ENCODE results near the gene RNF41. TPM values are rescaled to one million over a fixed set of nuclear protein-coding genes. Genes with fewer than 3 reads are reported as not detected.
"Not testable (repeated sequence)": the region's sequence is repeated elsewhere in the genome, so short reads cannot be mapped to it uniquely, and the experiment has no call there.

RNF41 gene
- 90.4 and 121 TPM in 2 replicates for total RNA-seq
- polyA plus RNA-seq (2012) = 87.8 TPM

DNA sequence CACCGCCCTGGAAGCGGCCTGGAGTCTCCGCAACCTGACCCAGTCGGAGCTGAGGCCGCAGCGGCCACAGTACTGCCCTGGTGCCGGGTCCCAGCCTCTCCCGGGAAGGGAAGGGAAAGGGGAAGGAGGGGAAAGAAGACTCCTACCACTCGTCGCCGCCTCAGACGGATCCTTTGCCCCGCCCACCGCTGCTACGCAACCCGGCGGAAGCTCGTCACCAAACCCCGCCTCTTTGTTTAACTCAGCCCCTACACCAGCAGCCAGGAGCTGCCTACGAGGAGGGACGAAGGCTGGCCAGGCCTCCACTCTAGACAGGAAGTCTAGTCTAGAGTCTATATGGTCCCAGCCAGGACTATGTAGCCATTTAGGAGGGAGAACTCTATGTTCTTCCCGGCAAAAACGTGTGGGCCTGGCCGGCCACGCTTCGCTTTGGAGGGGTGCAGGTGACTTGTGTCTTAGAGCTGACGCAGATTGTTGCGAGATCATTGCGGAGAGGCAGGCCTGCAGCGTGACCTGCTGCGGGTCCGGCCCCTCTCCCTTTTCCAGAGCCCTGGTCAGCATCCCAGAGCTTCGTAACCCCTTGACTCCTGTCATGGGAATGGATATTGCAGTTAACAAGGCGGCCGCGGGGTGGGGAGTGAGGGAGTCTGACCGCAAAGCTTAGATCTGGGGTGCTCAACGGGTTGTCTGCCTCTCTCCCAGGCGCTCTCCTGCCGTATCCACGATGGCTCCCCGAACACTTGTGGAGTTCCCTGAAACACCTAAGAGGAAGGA lies at the start of gene RNF41:
RNF41 (minus strand) TSS at position 166 of the 774 bp plus-strand sequence. CDS start 7,875 bp downstream, outside the sequence.
- peak; percentile 97 for DNase-seq (ENCODE audit: low read depth)

DNA sequence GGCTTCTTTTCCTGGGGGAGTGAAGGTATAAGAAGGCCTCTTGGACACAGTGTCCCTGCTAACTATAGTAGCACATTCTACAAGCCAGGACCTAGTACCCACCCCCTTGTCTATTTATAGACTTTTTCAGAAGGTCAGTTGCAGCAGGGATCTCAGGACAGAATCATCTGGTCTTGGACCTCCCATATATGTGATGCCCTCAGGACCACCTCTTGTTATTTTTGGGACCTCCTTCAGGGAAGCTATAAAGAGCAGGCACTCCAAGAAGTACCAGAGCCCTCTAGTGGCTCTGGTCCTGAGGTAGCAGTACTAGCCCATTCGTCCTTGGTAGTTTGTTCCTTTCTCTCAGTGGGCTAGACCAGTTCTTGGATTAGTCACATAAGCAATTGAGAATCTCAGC lies 49.3 kb upstream of the RNF41 start:
- peak; percentile 68 for DNase-seq (ENCODE audit: low read depth)

DNA sequence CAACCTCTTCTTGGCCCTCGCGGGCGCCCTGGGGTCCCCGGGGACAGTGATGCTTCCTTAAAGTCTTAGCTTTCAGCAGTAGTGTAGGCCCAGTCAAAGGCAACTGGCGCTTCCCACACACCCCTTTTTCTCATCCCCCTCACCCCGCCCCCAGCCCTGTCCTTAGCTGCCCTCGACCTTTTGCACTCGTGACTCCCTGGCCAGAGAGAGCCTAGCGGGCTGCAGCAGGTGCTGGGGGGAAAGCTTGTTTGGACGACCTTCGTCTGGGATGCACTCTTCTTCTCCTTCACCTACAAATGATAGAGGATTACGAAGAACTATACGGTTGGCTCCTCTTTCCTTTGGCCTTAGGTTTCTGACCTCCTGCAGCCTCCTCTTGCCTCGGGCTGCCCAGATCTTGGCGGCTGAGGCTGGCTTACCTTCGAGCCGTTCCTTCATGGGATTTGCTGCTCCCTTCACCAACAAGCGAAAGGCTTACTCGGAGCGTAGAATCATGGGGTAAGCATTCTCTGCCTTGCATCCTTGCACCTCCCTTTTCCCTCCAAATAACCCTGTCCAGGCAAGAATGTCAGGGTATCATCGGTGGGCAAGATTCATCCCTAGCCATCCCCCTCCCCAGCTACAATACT lies 45.8 kb upstream of the RNF41 start:
- DNase-seq (ENCODE audit: low read depth) = peak; percentile 60

- DNase-seq (ENCODE audit: low read depth) = peak; percentile 93
Observed at GRCh38 chr12:56266693-56267442, 45.1 kb upstream of the RNF41 start, which contains the start of gene COQ10A. Gene COQ10A (plus strand): TSS chr12:56266942. CDS start chr12:56267119, 177 bp downstream.

- peak; percentile 32 for DNase-seq (ENCODE audit: low read depth)
Observed at GRCh38 chr12:56266068-56266692, 44.5 kb upstream of the RNF41 start.

GRCh38 chr12:56262955-56263354 lies 41.2 kb upstream of the RNF41 start:
- not testable (repeated sequence) for DNase-seq (ENCODE audit: low read depth)

DNA sequence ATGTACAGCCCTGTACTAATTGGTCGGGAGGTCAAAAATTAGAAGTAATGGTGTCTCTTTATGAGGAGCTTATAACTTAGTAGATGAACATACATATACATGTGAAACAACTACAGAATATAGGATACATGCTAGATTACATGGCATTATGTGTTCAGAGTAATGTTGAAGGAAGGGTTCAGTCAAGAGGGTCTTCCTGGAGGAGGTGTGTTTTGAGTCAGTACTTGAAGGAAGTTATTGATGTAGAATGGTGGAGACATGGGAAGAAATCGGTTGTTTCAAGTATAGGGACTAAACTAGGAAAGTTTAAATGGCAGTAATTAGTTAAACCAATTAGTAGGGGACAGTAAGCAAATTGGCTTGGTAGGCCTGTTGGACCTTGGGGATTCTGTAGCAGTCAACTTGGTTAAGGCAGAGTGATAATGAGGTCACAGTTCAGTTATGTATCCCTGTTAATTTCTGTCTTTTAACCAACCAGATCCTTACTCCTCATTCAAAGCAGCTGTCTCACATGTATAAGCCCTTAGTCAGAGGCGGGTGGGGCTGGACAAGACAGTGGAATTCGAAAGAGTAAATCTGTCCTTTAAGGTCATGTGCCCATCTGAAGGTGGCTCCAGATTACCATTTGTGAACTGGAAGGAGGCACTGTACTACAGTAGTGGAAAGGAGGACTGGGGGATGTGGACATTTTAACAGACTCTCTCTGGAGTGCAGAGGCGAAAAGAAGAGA lies 39.9 kb upstream of the RNF41 start:
- DNase-seq (ENCODE audit: low read depth) = peak; percentile 98

GRCh38 chr12:56260921-56261320 lies 39.2 kb upstream of the RNF41 start:
- DNase-seq (ENCODE audit: low read depth) = peak; percentile 59

- DNase-seq (ENCODE audit: low read depth) = no peak
Observed at GRCh38 chr12:56260380-56260779, 38.7 kb upstream of the RNF41 start.

DNA sequence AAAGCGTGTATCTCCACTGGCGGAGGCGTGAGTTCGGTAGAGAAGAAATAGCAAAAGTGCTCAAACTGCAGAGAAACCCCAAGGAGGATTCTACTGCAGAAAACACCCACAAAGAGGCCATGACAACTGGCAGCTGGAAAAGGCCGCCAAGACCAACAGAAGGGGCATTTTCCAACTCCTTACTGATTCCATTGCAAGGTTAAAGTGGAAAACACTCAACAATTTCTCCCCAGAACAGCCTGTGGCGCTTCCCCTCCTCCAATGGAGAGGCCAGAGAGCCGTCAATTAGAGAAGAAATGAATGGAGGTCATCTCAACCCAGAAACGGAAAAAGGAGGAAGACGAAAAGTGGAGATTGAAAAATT lies 37.1 kb upstream of the RNF41 start:
- no peak for DNase-seq (ENCODE audit: low read depth)

GRCh38 chr12:56258068-56258819 lies 36.5 kb upstream of the RNF41 start, which contains the start of gene ANKRD52:
Gene ANKRD52 (minus strand): TSS chr12:56258384. CDS start chr12:56258269, 115 bp downstream.
- peak; percentile 85 for DNase-seq (ENCODE audit: low read depth)

DNA sequence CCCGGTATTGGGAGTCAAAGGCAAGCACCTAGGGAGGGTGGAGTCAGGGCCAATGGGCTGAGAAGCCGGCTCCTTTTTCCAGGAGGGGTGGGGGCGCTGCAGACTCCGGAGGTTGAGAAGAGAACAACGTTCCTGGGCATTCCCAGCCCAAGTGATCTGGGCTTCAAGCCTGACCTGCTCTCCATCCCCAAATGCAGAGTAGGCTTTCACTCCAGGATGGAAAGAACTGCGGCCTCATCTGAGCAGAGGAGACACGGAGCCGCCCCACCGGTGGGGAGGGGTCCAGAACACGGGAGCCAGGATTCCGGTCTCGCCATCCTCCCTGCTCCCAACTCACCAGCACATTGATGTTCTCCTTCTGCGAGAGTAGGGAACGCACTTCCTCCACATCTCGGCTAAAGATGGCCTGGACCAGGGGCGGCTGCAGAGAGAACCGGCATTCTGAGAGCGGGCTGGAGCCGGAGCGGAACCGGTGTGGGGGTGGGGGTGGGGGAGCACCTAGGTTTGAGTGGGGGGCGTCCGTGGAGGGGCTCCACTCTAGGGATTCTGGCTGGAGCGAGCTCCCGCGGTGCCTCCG lies 35.9 kb upstream of the RNF41 start:
- DNase-seq (ENCODE audit: low read depth) = peak; percentile 41

GRCh38 chr12:56257071-56257470 lies 35.3 kb upstream of the RNF41 start:
- no peak for DNase-seq (ENCODE audit: low read depth)

- DNase-seq (ENCODE audit: low read depth) = peak; percentile 55
Observed at GRCh38 chr12:56256326-56256960, 34.7 kb upstream of the RNF41 start.

GRCh38 chr12:56255671-56256070 lies 33.9 kb upstream of the RNF41 start:
- DNase-seq (ENCODE audit: low read depth) = no peak

GRCh38 chr12:56253091-56253490 lies 31.4 kb upstream of the RNF41 start:
- DNase-seq (ENCODE audit: low read depth) = no peak

DNA sequence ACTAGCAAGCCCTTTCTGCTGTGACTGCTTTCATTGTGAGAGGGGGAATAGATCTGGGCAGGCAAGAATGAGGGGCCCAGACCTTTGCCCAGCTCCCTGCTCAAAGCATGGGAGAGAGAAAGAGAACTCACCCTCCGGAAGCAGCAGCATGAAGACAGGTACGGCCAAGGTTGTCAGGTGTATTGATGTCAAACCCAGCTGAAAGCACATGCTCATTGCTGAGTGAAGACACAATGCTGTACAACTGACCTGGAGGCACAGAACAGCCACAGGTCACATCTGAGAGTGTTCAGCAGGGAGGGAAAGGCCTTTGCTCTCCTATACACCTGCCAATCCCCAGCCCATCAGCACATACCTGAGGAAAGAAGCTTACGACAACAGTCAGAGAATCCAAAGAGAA lies 30.9 kb upstream of the RNF41 start:
- DNase-seq (ENCODE audit: low read depth) = no peak

- no peak for DNase-seq (ENCODE audit: low read depth)
Observed at GRCh38 chr12:56248711-56249110, 27.0 kb upstream of the RNF41 start.

GRCh38 chr12:56247923-56248322 lies 26.2 kb upstream of the RNF41 start:
- no peak for DNase-seq (ENCODE audit: low read depth)
